Measurements from ENCODE around the gene VTCN1.

GRCh38 chr1:117257291-117257690, 46.6 kb upstream of the VTCN1 start:
- no peak for TF ChIP-seq CTCF (IDR thresholded peaks at IDR 0.05 in 2 of 3, conservative IDR thresholded peaks at IDR 0.05 in 1 of 3; ENCODE audit: borderline replicate concordance in 1 of 3, insufficient read depth in 1 of 3, low read depth in 2 of 3, low read length in 2 of 3)
- no peak for TF ChIP-seq EZH2 (IDR thresholded peaks at IDR 0.05)
- no peak for TF ChIP-seq MAX (IDR thresholded peaks at IDR 0.05)
- TF ChIP-seq ATF3 (IDR thresholded peaks at IDR 0.05): no peak
- no peak for TF ChIP-seq EGR1 (IDR thresholded peaks at IDR 0.05; ENCODE audit: low read depth)
- no peak for TF ChIP-seq POLR2AphosphoS5 (IDR thresholded peaks at IDR 0.05; ENCODE audit: low read depth, low read length)
- TF ChIP-seq POLR2A (IDR thresholded peaks at IDR 0.05; ENCODE audit: borderline replicate concordance, extremely low read depth, insufficient read depth, insufficient read length): no peak
- TF ChIP-seq ZBTB33 (IDR thresholded peaks at IDR 0.05; ENCODE audit: extremely low read depth, insufficient replicate concordance, low read length): no peak
- no peak for TF ChIP-seq SRF (IDR thresholded peaks at IDR 0.05; ENCODE audit: low read depth)
- TF ChIP-seq REST (IDR thresholded peaks at IDR 0.05; ENCODE audit: low read depth): no peak
- no peak for TF ChIP-seq CEBPB (IDR thresholded peaks at IDR 0.05; ENCODE audit: low read depth)
- TF ChIP-seq SP1 (IDR thresholded peaks at IDR 0.05; ENCODE audit: low read depth): no peak
